T follicular helper cell (primary cell): Measurements from ENCODE around the gene ADAMTS4.

Experiments used
- DNase-seq: peaks from one replicate; pipeline ENCODE4 v3.0.0-alpha.2; 2020; ENCODE audit warnings: low read depth

ADAMTS4 gene

GRCh38 chr1:161173711-161174110 is 25.1 kb downstream of the ADAMTS4 start:
- no peak for DNase-seq

- no peak for DNase-seq
Measured at GRCh38 chr1:161172776-161173376, 26.0 kb downstream of the ADAMTS4 start.

DNA sequence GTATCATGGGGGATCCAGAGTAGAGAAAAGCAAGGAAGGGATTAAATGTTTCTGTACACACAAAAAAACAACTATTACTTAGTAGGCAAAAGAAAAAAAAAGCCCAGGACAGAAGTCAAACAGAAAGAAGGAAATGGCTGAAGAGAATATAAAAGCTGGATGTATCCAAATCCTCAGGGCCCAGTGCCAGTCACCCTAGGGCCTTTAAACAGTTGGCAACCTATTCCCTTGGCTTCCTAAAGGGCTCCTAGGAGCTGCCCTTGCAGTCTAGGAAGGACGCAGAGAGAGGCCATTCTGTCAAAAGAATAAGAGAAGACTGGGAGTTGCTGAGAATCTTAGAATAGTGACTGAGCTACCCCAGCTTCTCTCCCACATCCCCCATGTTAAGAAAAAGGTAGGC is 26.5 kb downstream of the ADAMTS4 start:
- no peak for DNase-seq

GRCh38 chr1:161171696-161172095 is 27.2 kb downstream of the ADAMTS4 start:
- no peak for DNase-seq

DNA sequence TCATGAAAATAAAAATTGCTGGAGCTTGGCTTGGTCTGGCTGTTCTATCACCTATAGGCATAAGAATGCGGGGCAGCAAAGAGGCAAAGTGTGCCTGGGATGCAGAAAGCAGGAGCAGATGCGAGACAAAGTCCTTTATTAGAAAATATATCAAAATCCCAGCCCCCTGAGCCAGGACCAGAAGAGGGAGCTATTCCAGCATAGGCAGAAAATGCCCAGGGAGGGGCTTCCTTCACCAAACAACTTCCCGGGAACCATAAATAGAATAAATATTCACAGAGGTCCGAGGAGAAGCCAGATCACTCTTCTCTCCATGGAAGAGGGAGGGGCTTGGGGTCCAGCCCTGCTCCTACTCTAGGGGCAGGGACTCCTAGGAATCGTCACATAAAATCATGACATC is 27.7 kb downstream of the ADAMTS4 start:
- DNase-seq = no peak

- DNase-seq = no peak
Measured at GRCh38 chr1:161168906-161169305, 29.9 kb downstream of the ADAMTS4 start.

GRCh38 chr1:161166669-161167548 is 31.9 kb downstream of the ADAMTS4 start:
- no peak for DNase-seq

DNA sequence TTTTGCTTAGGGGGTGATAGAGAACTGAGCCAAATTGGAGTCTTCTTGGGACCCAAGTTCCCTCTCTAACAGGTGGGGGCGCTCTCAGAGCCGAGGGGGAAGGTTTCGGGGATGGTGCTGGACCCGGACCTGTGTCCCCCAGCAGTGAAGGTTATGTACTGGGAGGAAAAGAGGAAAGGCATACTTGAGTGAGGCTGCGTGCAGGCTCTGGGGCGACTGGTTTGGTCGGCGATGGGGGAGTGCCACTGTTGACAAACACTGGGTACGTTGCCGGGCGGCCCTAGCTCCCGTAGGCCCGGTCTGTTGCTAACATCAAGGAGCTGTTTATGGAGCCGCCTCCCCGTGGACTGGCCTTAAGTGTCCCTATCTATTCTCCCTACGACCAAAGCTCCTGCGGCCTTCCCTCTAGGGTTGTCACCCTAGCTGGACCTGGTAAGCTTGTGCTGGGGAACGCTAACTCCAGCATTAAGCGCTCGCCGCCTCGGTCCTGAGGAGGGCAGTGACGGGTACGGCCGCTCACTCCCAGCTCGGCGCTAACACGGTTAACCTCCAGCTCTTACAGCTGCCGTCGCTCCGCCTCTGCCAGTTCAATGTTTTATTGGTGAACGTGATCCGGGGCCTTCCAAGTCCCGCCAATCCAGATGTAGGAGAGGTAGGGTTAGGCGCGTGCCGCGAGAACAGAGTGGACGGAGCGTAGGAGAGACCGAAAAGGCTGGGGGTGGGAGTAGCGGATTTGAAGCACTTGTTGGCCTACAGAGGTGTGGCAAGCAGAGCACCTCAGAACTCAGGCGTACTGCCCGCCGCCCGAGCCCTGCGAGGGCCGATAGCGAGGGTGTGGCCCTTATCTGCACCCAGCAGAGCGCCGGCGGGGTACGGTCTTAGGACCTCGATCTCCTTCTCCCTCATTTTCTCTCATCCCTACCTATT is 32.8 kb downstream of the ADAMTS4 start, which contains the start of gene PPOX:
TSS of gene PPOX (plus strand) at position 685 of the 927 bp plus-strand sequence. CDS start 422 bp downstream, outside the sequence.
- peak; percentile 88 for DNase-seq

DNA sequence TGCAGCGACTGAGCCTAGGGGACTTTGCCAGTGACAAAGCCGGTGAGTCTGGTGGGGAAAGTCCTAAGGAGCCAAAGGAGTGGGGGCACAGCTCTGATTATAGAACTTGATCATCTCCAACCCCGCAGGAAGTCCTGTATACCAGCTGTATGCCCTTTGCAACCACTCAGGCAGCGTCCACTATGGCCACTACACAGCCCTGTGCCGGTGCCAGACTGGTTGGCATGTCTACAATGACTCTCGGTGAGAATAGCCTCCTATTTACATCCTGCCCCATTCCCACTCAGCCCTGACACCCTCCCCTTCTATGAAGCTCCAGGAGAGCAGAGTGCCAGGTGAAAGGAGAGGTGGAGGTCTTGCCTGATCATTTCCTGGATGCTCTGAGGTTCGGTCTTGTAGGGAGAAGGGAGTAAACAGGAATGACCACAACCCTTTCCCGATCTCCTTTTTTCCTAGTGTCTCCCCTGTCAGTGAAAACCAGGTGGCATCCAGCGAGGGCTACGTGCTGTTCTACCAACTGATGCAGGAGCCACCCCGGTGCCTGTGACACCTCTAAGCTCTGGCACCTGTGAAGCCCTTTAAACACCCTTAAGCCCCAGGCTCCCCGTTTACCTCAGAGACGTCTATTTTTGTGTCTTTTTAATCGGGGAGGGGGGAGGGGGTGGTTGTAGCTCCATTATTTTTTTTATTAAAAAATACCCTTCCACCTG is 33.8 kb downstream of the ADAMTS4 start:
- DNase-seq = no peak

GRCh38 chr1:161163793-161164192 is 35.1 kb downstream of the ADAMTS4 start:
- DNase-seq = no peak

DNA sequence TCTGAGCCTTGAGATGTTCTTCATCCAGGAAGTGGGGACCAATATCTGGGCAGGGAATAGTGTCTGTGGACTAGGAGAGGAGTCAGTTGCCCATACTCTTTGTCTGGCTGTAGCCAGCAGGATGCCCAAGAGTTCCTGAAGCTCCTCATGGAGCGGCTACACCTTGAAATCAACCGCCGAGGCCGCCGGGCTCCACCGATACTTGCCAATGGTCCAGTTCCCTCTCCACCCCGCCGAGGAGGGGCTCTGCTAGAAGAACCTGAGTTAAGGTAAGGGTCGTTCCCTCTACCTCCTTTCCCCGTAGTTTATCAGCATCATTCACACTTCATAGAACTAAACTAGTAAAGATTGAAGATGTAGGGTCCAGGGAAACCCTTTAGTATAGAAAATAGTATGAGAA is 36.0 kb downstream of the ADAMTS4 start:
- DNase-seq = no peak

DNA sequence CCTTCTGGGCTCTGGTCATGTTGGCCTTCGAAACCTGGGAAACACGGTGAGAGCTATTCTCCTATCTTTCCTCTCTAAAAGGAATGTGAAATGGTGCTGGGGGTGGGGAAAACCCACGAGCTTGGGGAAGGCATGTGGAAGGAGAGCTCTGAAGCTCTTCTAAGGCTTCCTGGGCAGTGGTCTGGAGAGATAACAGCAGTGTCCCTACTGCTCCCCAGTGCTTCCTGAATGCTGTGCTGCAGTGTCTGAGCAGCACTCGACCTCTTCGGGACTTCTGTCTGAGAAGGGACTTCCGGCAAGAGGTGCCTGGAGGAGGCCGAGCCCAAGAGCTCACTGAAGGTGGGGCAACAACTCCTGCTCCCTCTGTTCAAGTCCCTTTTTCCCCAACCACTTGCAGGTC is 36.8 kb downstream of the ADAMTS4 start:
- no peak for DNase-seq

GRCh38 chr1:161161652-161162051 is 37.2 kb downstream of the ADAMTS4 start:
- DNase-seq = no peak

- DNase-seq = no peak
Measured at GRCh38 chr1:161160671-161161145, 38.1 kb downstream of the ADAMTS4 start.

GRCh38 chr1:161159913-161160243 is 39.0 kb downstream of the ADAMTS4 start:
- no peak for DNase-seq

GRCh38 chr1:161159087-161159912 is 39.6 kb downstream of the ADAMTS4 start, which contains the start of gene USP21:
Gene USP21, plus strand, starts transcription at chr1:161159500. Its CDS starts 1,141 bp downstream, at chr1:161160641.
- peak; percentile 87 for DNase-seq

DNA sequence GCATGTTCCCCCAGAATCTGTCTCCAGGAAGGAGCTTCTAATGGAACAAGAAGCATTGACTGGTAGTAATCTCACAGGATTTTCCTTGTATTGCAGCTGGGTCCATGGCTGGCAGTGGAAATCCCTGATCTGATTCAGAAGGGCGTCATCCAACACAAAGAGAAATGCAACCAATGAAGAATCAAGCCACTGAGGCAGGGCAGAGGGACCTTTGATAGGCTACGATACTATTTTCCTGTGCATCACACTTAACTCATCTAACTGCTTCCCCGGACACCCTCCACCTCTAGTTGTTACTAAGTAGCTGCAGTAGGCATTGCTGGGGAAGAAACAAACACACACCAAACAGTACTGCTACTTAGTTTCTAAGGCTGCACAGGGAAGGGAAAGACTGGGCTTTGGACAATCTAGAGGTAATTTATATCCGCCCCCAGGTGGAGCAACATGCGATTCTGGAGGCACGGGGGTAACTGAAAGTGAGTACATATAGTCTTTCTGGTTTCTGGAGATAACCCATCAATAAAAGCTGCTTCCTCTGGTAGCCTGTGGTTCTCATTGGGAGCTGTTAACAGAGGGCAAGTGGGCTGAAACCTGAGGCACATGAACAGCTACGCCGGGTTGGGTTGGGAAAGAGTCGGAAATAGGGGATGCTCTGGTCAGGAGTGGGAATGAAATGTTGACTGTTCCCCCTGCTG is 40.4 kb downstream of the ADAMTS4 start:
- DNase-seq = no peak

DNA sequence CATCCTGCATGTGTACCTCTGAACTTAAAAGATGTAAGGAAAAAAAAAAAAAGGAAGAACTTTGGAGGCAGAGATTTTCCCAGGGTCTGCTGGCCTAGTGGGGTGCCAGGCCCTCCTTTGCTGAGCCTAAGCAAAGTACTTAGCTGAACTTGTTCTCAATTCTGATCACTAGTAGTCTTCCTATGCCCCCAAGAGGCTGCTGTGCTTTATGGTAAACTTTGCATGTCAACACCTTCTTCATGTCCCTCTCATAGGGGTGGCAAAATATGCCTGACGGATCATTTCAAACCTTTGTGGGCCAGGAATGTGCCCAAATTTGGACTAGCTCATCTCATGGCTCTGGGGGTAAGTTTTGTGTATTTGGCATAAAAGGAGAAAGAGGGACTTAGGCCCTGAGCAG is 41.0 kb downstream of the ADAMTS4 start:
- DNase-seq = no peak

GRCh38 chr1:161153682-161154337 is 45.0 kb downstream of the ADAMTS4 start, which contains the start of gene UFC1:
Gene UFC1, plus strand, starts transcription at chr1:161153978. Its CDS starts 20 bp downstream, at chr1:161153998.
- peak; percentile 74 for DNase-seq
